SU-DHL-6 (cell line): ENCODE results near the gene WDR62.

Experiments used
- H2AFZ ChIP-seq: fragments of 200-600 bp; sonication (generic); 2 replicates; pipeline ENCODE4 v1.6.1; 2014; ENCODE audit warnings: low read depth, mild to moderate bottlenecking, moderate library complexity, mixed read lengths, antibody characterized with exemption, low read length; ENCODE audit not compliant: severe bottlenecking
- H3F3A ChIP-seq: fragments of 200-600 bp; shearing (Covaris generic); 2 replicates; pipeline ENCODE4 v1.6.0; 2016; ENCODE audit warnings: antibody characterized with exemption, mild to moderate bottlenecking; ENCODE audit not compliant: insufficient read depth
- H3K27ac ChIP-seq: fragments of 200-600 bp; sonication (generic); 2 replicates; pipeline ENCODE4 v1.5.1; 2016; ENCODE audit warnings: low read depth, mild to moderate bottlenecking, low read length, moderate library complexity, mixed read lengths
- H3K27me3 ChIP-seq: fragments of 200-600 bp; sonication (generic), shearing (Covaris generic); 2 replicates; pipeline ENCODE4 v1.6.0; 2014; ENCODE audit warnings: mild to moderate bottlenecking, low read length
- H3K36me3 ChIP-seq: fragments of 200-600 bp; sonication (generic); 2 replicates; pipeline ENCODE4 v1.6.1; 2014; ENCODE audit warnings: mild to moderate bottlenecking, low read length, mixed read lengths
- H3K4me2 ChIP-seq: fragments of 300-600, 200-600 bp; shearing (Covaris generic), sonication (generic); 2 replicates; pipeline ENCODE4 v1.6.0; 2014; ENCODE audit warnings: low read length, low read depth, mild to moderate bottlenecking; ENCODE audit not compliant: poor library complexity, severe bottlenecking
- H3K4me3 ChIP-seq: fragments of 200-600 bp; sonication (generic); 2 replicates; pipeline ENCODE4 v1.5.1; 2014; ENCODE audit warnings: antibody characterized with exemption, low read length, mild to moderate bottlenecking, mixed read lengths; ENCODE audit not compliant: insufficient read depth, poor library complexity, severe bottlenecking
- H3K79me2 ChIP-seq: fragments of 200-600 bp; sonication (generic); 2 replicates; pipeline ENCODE4 v1.6.1; 2014; ENCODE audit warnings: mild to moderate bottlenecking, low read length, moderate library complexity; ENCODE audit not compliant: insufficient read depth
- H3K9ac ChIP-seq: fragments of 200-600 bp; sonication (generic); 2 replicates; pipeline ENCODE4 v1.7.0; 2014; ENCODE audit warnings: mild to moderate bottlenecking, low read length
- H3K9me2 ChIP-seq: fragments of 200-600 bp; sonication (generic); replicated peaks from 2 replicates; pipeline ENCODE4 v1.6.1; 2014; ENCODE audit warnings: low read length; ENCODE audit not compliant: insufficient read depth
- H3K9me3 ChIP-seq: fragments of 200-600 bp; sonication (generic); 2 replicates; pipeline ENCODE4 v1.6.1; 2014; ENCODE audit warnings: low read length, mixed read lengths; ENCODE audit not compliant: insufficient read depth
- H4K20me1 ChIP-seq: fragments of 200-600 bp; sonication (generic); 2 replicates; pipeline ENCODE4 v1.6.1; 2014; ENCODE audit warnings: low read depth, mild to moderate bottlenecking, antibody characterized with exemption, low read length, moderate library complexity, mixed read lengths
- EZH2phosphoT487 ChIP-seq: fragments of 200-600 bp; sonication (generic), shearing (Covaris generic); conservative IDR thresholded peaks from 2 replicates; pipeline ENCODE4 v1.6.1; 2018; ENCODE audit warnings: mild to moderate bottlenecking, antibody characterized with exemption, low read length, moderate library complexity, mixed read lengths
- TF ChIP-seq, protein P1 (sequence below): fragments of 200-600 bp; sonication (generic); IDR thresholded peaks from one replicate; pipeline ENCODE4 v1.5.1; 2017; ENCODE audit warnings: antibody characterized with exemption, mild to moderate bottlenecking, low read length, moderate library complexity; ENCODE audit not compliant: insufficient read depth, poor library complexity, severe bottlenecking

Gene WDR62

DNA sequence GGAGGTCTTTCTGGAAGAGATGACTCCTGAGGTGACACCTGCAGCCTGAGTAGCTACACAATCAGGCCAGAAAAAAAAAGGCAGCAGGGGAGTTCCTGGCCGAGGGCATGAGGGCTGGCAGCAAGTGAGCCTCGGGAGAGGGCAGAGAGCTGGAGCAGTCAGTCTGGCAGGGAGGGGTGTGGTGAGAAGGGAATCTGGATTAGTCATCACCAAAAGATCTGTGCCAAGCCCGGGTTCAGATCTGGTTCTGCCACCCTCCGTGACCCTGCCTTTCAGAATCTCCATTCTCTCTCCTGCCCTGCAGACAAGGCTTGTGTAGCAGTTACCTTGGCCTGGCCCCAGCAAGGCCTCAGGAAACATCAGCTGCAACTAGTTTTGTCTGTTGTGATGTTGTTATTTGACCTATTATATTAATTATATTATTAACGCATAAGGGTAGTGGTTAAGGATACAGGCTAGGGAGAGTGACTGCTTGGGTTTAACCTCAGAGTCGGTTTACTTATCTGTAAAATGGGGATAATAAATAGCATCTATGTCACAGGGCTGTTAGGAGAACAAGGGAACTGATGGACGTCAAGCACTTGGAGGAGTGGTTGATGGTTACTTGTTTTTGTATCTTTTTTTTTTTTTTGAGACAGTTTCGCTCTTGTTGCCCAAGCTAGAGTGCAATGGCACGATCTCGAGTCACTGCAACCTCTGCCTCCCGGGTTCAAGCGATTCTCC is 82.4 kb downstream of the WDR62 start:
- peaks cover 7% of the 10 kb centered on the region; the same call in 1 of the 2 replicates for H3F3A ChIP-seq
- no peak overlapping the region for H3K4me3 ChIP-seq
- H3K27ac ChIP-seq = no peak overlapping the region
- H3K9ac ChIP-seq = no peak overlapping the region
- TF ChIP-seq, protein P1, sequence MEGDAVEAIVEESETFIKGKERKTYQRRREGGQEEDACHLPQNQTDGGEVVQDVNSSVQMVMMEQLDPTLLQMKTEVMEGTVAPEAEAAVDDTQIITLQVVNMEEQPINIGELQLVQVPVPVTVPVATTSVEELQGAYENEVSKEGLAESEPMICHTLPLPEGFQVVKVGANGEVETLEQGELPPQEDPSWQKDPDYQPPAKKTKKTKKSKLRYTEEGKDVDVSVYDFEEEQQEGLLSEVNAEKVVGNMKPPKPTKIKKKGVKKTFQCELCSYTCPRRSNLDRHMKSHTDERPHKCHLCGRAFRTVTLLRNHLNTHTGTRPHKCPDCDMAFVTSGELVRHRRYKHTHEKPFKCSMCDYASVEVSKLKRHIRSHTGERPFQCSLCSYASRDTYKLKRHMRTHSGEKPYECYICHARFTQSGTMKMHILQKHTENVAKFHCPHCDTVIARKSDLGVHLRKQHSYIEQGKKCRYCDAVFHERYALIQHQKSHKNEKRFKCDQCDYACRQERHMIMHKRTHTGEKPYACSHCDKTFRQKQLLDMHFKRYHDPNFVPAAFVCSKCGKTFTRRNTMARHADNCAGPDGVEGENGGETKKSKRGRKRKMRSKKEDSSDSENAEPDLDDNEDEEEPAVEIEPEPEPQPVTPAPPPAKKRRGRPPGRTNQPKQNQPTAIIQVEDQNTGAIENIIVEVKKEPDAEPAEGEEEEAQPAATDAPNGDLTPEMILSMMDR = no peak
- TF ChIP-seq EZH2phosphoT487 = no peak
- no peaks in the 10 kb centered on the region for H3K9me3 ChIP-seq
- H3K36me3 ChIP-seq = no peaks in the 10 kb centered on the region
- H3K27me3 ChIP-seq = no peaks in the 10 kb centered on the region
- H4K20me1 ChIP-seq = no peaks in the 10 kb centered on the region
- peaks cover 13% of the 10 kb centered on the region; the same call in 1 of the 2 replicates for H3K79me2 ChIP-seq
- H2AFZ ChIP-seq = no peak overlapping the region
- H3K4me2 ChIP-seq = no peak overlapping the region
- no peaks in the 10 kb centered on the region for H3K9me2 ChIP-seq

DNA sequence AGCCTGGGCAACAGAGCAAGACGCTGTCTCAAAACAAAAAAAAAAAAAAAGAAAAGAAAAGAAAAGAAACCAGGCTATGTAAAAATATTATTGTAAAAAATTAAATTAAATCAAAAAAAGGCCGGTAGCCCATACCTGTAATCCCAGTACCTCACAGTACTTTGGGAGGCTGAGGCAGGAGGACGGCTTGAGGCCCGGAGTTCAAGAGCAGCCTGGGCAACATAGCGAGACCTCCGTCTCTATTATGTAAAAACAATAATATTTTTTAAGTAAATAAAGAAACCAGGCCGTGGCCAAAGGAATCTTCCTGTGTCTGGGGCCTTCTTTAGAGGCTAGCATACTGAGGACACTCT is 84.4 kb downstream of the WDR62 start:
- H3K4me3 ChIP-seq = peak overlapping the region; percentile 93
- peaks cover 13% of the 10 kb centered on the region; the same call in 1 of the 2 replicates for H3K79me2 ChIP-seq
- peaks cover 7% of the 10 kb centered on the region; the same call in 1 of the 2 replicates for H3F3A ChIP-seq
- H4K20me1 ChIP-seq = no peaks in the 10 kb centered on the region
- H3K27ac ChIP-seq = peak overlapping the region; percentile 49
- H3K9me2 ChIP-seq = no peaks in the 10 kb centered on the region
- no peak for TF ChIP-seq EZH2phosphoT487
- TF ChIP-seq, protein P1 = no peak
- no peaks in the 10 kb centered on the region for H3K27me3 ChIP-seq
- peak overlapping the region; percentile 87 for H2AFZ ChIP-seq
- peak overlapping the region; percentile 76 for H3K4me2 ChIP-seq
- H3K36me3 ChIP-seq = no peaks in the 10 kb centered on the region
- H3K9ac ChIP-seq = peak overlapping the region; percentile 91
- no peaks in the 10 kb centered on the region for H3K9me3 ChIP-seq

DNA sequence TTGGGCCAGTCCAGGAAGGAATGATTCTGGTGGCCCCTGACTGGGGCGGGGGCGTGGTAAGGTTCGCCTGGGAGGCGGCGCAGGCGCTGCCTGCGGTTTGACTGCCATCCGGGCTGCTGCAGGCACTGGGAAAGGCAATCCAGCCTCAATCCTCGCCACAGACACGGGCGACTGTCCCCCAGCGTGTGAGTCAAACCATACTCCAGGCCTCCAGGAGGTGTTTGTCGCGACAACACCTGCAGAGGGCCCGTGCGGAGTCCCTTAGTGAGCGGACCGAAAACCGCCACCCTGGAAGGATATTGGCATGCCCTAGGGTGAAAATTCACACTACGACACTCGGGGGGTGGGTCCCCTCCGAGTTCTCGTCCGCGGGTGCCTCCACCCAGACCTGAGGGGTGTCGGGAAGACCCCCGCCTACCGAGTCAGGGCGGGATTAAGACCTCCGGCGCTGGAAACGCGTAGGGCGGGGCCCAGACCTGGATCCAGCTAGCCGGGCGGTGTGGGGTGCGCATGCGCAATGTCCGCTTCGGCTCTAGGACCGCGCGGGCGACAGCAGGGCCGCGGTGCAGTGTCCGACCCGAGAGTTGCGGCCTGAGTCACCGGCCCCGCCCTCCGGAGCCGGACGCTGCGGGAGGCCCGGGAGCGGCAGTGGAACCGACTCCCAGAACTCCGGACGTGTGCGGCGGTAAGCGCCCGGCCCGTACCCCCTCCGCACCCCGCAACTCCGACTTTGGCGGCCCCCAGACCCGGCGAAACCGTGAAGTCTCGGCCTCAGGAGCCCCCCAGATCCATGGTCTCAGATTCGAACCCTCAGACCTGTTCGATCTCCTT is 85.0 kb downstream of the WDR62 start, which contains the start of gene CAPNS1:
Gene CAPNS1, plus strand, starts transcription at position 594 of the 831 bp plus-strand sequence. CDS start 946 bp downstream, outside the sequence.
- Histone ChIP-seq H3F3A (peaks cover 7% of the 10 kb centered on the region; the same call in 1 of the 2 replicates), H3K9me2 (no peaks in the 10 kb centered on the region), H3K9me3 (no peaks in the 10 kb centered on the region), H3K4me2 (peak within 1 kb of the TSS; percentile 76), H2AFZ (peak within 1 kb of the TSS; percentile 87), H3K79me2 (peaks cover 13% of the 10 kb centered on the region; the same call in 1 of the 2 replicates), H3K36me3 (no peaks in the 10 kb centered on the region), H3K27me3 (no peaks in the 10 kb centered on the region), H3K4me3 (peak within 1 kb of the TSS; percentile 93), H4K20me1 (no peaks in the 10 kb centered on the region), H3K27ac (peak within 1 kb of the TSS; percentile 68), H3K9ac (peak within 1 kb of the TSS; percentile 91)
- TF ChIP-seq, protein P1 = no peak
- TF ChIP-seq EZH2phosphoT487 = no peak
